PC-9 (cell line): ENCODE measurements around the gene LSR.

ENCODE experiments used
- CTCF ChIP-seq: fragments of 200-600 bp; sonication (generic); conservative IDR thresholded peaks from 2 replicates; pipeline ENCODE4 v1.6.1; 2017; ENCODE audit warnings: mixed run types, antibody characterized with exemption, mild to moderate bottlenecking, moderate library complexity
- EZH2 ChIP-seq: fragments of 200-600 bp; sonication (generic); IDR thresholded peaks from 2 replicates; pipeline ENCODE4 v1.8.0; 2017; ENCODE audit warnings: antibody characterized with exemption, low read depth

GRCh38 chr19:35241417-35241816 is 7.4 kb upstream of the LSR start:
- no peak for TF ChIP-seq CTCF
- no peak for TF ChIP-seq EZH2
